HG03064 (cell line): ENCODE data around the gene TLNRD1.

Experiments
- ATAC-seq: cut with Tn5 transposase; IDR thresholded peaks from one replicate; pipeline ENCODE4 v1.9.1; 2021; ENCODE audit warnings: low read depth; ENCODE audit not compliant: unreplicated experiment

The TLNRD1 gene

GRCh38 chr15:80976851-80977250 is 23.9 kb upstream of the TLNRD1 start:
- no peak for ATAC-seq

GRCh38 chr15:80977627-80978036 is 23.1 kb upstream of the TLNRD1 start:
- no peak for ATAC-seq

- no peak for ATAC-seq
Observed at GRCh38 chr15:80978685-80979329, 21.9 kb upstream of the TLNRD1 start.

- ATAC-seq = no peak
Observed at GRCh38 chr15:80979538-80980200, 21.1 kb upstream of the TLNRD1 start.

- ATAC-seq = no peak
Observed at GRCh38 chr15:80982205-80982604, 18.5 kb upstream of the TLNRD1 start.

- no peak for ATAC-seq
Observed at GRCh38 chr15:80982839-80983238, 17.9 kb upstream of the TLNRD1 start.

- ATAC-seq = no peak
Observed at GRCh38 chr15:80984856-80985255, 15.9 kb upstream of the TLNRD1 start.

- no peak for ATAC-seq
Observed at GRCh38 chr15:80985981-80986380, 14.7 kb upstream of the TLNRD1 start.

- ATAC-seq = no peak
Observed at GRCh38 chr15:80986487-80986886, 14.2 kb upstream of the TLNRD1 start.

- no peak for ATAC-seq
Observed at GRCh38 chr15:80988148-80988796, 12.5 kb upstream of the TLNRD1 start.

GRCh38 chr15:80989081-80989517 is 11.6 kb upstream of the TLNRD1 start:
- peak; percentile 1 for ATAC-seq

- peak; percentile 95 for ATAC-seq
Observed at GRCh38 chr15:80989518-80990478, 10.9 kb upstream of the TLNRD1 start, which contains the start of gene MESD. Gene MESD, minus strand, starts transcription at chr15:80989819. Its CDS starts 28 bp downstream, at chr15:80989791.

GRCh38 chr15:80990955-80991354 is 9.8 kb upstream of the TLNRD1 start:
- no peak for ATAC-seq

GRCh38 chr15:80991421-80991820 is 9.3 kb upstream of the TLNRD1 start:
- ATAC-seq = no peak

GRCh38 chr15:80992006-80992405 is 8.7 kb upstream of the TLNRD1 start:
- ATAC-seq = no peak

- ATAC-seq = no peak
Observed at GRCh38 chr15:80992441-80992840, 8.3 kb upstream of the TLNRD1 start.

GRCh38 chr15:80996247-80996646 is 4.5 kb upstream of the TLNRD1 start:
- no peak for ATAC-seq

- no peak for ATAC-seq
Observed at GRCh38 chr15:80997692-80998091, 3.0 kb upstream of the TLNRD1 start.

- no peak for ATAC-seq
Observed at GRCh38 chr15:80998251-80998650, 2.5 kb upstream of the TLNRD1 start.

GRCh38 chr15:80999623-81000036 is 1.1 kb upstream of the TLNRD1 start:
- ATAC-seq = no peak
